GM19467 (cell line): ENCODE data around the gene MNT.

Experiments
- ATAC-seq: cut with Tn5 transposase; IDR thresholded peaks from one replicate; pipeline ENCODE4 v1.9.1; 2021; ENCODE audit warnings: mild to moderate bottlenecking, moderate library complexity; ENCODE audit not compliant: unreplicated experiment

Gene MNT

GRCh38 chr17:2383628-2384167, 17.2 kb downstream of the MNT start:
- ATAC-seq, result no peak

GRCh38 chr17:2380950-2381649, 19.8 kb downstream of the MNT start:
- no peak for ATAC-seq

DNA sequence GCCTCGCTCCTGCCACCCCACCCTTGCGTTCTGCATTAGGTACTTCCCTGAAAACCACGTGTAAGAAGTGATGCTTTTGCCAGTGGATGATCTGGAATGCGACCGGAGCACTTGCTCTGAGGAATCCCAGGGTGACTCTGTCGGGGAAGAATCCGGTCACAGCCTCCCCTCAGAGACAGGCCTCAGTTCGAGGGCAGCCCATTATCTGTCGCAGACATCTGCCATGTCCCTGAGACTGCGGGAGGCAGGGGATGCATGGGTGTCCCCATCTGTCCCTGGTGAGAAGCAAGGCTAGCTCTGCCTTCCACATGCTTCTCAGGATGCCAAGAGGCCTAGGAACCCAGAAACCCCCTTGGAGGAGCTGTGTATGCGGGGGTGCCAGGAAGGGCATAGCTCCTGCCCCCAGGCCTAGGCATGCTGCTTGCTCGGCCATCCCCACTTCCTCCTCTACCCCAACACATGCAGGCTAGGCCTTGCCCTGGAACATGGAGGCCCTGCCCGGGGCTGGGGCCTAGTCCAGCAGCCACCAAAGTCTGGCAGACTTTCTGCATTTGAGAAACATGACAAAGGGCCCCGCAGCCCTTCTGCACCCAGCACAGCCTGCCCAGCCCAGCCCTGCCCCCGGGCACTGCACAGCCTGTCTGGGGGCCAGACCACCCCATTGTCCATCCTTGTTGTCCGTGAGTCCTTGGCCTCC, 20.5 kb downstream of the MNT start:
- no peak for ATAC-seq

- no peak for ATAC-seq
Measured at GRCh38 chr17:2379489-2380225, 21.2 kb downstream of the MNT start.

DNA sequence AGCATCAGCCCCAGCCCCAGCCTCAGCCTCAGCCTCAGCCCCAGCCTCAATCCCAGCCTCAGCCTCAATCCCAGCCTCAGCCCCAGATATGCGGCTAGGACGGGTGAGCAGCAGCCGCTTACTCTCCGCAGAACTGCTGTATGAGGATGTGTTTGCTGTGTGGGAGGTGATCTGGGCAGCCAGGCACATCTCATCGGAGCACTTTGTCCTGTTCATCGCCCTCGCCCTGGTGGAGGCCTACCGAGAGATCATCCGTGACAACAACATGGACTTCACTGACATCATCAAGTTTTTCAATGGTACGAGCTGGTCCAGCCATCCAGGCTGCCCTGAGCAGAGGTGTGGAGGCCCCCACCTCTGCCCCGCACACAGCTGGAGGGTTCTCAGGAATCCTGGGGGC, 22.0 kb downstream of the MNT start:
- no peak for ATAC-seq

- ATAC-seq, result no peak
Measured at GRCh38 chr17:2377659-2378058, 23.2 kb downstream of the MNT start.

DNA sequence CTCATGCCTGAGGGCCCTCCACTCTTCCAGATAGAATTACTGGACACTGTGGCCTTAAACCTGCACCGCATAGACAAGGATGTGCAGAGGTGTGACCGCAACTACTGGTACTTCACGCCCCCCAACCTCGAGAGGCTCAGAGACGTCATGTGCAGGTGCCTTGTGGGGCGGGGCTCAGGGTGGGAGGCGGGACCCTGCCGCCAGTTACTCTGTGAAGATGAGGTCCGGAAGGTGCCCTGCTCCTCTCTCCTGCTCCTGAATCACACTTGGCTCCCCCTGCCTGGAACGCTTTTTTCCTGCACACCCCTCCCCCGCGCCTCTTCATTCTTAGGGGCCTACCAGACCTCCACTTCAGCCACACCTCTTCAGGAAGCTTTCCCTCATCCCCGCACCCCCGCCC, 24.8 kb downstream of the MNT start:
- ATAC-seq, result no peak

DNA sequence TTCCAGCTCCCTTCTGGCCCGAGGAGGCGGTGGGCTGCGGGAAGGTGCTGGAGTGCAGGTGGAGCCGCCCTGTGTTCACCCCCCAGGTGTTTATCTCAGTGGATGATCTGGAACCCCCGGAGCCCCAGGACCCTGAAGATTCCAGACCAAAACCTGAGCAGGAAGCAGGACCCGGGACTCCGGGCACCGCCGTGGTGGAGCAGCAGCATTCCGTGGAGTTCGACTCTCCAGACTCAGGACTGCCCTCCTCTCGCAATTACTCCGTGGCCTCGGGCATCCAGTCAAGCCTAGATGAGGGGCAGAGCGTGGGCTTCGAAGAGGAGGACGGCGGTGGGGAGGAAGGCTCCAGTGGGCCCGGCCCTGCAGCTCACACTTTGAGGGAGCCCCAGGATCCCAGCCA, 25.5 kb downstream of the MNT start:
- ATAC-seq, result no peak

DNA sequence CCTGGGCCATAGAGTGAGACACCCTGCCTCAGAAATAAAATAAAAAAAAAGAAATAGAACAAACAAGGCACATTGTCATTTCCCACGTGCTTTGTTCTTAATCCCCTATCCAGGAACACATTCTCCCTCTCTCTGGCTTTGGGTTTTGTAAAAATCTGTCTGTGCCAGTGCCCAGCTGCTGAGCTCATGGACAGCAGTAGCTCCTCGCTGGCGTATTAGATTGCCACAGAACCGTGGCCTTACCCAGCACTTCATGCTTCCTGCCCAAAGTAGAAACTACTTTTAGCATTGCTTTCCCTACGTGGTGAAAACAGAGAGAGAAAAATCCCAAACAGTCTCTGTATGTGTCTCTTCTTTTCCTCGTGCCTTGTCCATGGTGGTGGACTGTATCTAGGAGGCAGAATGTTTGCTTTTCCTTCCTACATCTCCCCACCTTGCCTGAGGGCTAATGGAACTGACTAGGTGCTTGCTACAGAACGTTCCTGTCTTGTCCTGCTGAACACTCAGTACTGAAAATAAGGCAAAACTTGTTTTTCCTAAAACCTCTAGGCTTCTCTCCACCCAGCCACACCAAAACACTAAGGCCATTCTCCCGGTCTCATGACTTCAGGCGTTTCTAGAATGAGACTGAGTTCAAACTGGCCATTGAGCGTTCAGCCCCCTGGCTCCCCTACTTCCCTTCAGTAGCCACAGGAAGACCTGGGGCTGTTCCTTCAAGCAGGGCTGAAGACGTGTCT, 26.1 kb downstream of the MNT start:
- no peak for ATAC-seq

GRCh38 chr17:2373179-2373578, 27.7 kb downstream of the MNT start:
- ATAC-seq, result no peak

DNA sequence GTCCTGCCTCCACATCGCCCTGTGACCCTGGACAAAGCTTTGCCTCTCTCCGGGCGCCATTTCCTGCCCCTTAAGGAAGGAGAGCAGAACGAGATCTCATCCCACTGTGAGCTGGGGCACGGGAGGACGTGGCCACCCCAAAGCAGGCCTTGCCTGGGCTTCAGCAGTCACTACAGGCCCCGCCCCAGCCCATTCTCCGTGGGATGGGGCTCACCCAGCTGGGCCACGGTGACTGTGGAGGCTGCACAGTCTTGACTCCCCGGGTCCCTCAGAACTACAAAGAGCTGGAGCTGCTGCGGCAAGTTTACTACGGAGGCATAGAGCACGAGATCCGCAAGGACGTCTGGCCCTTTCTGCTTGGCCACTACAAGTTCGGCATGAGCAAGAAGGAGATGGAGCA, 28.2 kb downstream of the MNT start:
- no peak for ATAC-seq

DNA sequence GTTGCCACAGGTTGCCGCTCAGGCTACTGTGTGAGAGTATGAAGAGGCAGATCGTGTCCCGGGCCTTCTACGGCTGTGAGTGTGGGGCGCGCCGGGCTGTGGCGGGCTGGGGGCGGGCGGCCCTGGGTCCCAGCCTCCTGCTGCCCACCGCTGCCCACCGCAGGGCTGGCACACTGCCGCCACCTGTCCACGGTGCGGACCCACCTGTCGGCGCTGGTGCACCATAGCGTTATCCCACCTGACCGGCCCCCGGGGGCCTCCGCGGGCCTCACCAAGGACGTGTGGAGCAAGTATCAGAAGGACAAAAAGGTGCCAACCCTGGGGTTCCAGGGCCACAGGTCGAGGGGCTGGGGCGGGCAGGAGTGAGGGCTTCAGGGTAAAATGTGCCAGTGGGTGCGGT, 28.7 kb downstream of the MNT start:
- ATAC-seq, result no peak

- no peak for ATAC-seq
Measured at GRCh38 chr17:2371183-2372130, 29.4 kb downstream of the MNT start.

DNA sequence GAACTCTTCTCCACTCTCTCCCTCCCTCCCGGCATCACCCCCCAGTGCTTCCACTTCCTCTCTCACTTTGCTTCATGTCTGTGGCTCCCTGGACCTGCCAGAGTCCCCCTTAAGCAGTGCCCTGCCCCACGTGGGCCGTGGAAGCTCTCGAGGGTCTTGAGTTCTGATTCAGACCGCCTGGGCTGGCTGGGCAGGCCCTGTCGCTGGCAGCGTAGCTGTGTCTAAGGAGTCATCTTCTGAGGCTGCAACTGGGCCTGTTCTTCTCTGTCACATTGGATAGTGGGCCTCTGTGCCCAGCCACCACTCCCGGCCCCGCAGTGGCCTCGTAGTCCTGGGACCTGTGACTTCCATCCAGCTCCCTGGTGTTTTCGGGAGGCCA, 30.7 kb downstream of the MNT start:
- ATAC-seq, result no peak

DNA sequence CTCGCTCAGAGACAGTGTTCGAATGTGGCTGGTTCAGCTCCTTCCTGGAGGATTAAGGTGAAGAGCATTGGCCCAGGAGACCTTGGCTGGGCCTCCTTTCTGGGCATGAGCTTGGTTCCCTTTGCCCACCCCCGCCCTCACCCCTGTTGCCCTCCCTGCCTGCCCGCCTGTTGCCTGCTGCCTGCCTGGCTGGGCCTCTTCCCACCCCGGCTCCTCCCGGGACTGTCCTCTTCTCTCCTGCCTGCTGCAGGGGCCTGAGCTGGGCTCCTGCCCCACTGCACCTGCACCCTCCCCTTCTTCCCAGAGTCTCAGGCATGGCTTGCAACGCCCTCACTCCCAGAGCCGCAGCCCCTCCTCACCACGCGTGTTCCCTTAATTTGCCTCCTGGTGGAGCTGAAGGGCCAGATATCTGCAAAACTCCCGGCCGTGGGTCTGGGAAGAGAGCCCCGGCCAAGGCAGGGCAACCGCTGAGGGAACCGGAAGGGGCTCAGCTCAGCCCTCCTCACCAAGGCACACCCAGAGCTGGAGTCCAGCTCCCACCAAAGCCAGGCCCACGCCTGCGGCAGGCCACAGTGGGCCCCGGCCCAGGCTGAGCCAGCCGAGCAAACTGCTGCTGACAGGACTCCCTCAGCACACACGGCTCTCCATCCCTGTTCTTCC, 31.2 kb downstream of the MNT start:
- ATAC-seq, result no peak

- ATAC-seq, result no peak
Measured at GRCh38 chr17:2369039-2369438, 31.8 kb downstream of the MNT start.

- no peak for ATAC-seq
Measured at GRCh38 chr17:2368359-2368758, 32.5 kb downstream of the MNT start.

GRCh38 chr17:2366747-2367494, 33.9 kb downstream of the MNT start:
- ATAC-seq, result no peak

DNA sequence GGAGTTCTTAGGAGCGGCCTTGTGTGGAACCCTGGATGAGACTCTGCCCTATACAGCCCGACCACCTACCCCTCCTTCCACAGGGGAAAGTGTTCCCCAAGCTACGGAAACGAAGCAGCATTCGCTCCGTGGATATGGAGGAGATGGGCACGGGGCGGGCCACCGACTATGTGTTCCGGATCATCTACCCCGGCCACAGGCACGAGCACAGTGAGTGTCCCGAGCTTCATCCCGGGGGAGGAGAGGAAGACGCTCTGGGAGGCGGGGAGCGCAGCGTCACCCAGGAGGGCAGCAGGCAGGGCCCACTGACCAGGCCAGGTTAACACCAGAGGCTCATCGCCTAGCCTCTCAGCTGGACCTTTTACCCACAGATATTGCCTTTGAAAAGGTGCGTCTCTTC, 35.7 kb downstream of the MNT start:
- ATAC-seq, result no peak
